Panc1 (cell line): ENCODE results near the gene ING4.

Source experiments
- POLR2AphosphoS5 ChIP-seq: IDR thresholded peaks from 2 replicates; pipeline ENCODE4 v1.6.1; 2012; ENCODE audit warnings: mild to moderate bottlenecking, low read depth, low read length, moderate library complexity
- REST ChIP-seq, 2 experiments: IDR thresholded peaks; 2 replicates each; pipeline ENCODE4 v1.6.1; 2011 to 2012; ENCODE audit warnings: low read depth in 2 of 2, control low read depth in 1 of 2, low read length in 1 of 2, mild to moderate bottlenecking in 1 of 2, moderate library complexity in 1 of 2; ENCODE audit not compliant: insufficient read depth in 1 of 2
- SIN3A ChIP-seq: IDR thresholded peaks from 2 replicates; pipeline ENCODE4 v1.6.1; 2012; ENCODE audit warnings: low read depth, mild to moderate bottlenecking, low read length, moderate library complexity, borderline replicate concordance; ENCODE audit not compliant: insufficient read depth
- TCF7L2 ChIP-seq: IDR thresholded peaks from 2 replicates; pipeline ENCODE4 v1.6.1; 2011; ENCODE audit warnings: mild to moderate bottlenecking, low read depth, low read length, inconsistent platforms
- TF ChIP-seq, protein P1 (sequence below): fragments of 450-650 bp; IDR thresholded peaks from 2 replicates; pipeline ENCODE4 v1.5.1; 2017; ENCODE audit warnings: mild to moderate bottlenecking

DNA sequence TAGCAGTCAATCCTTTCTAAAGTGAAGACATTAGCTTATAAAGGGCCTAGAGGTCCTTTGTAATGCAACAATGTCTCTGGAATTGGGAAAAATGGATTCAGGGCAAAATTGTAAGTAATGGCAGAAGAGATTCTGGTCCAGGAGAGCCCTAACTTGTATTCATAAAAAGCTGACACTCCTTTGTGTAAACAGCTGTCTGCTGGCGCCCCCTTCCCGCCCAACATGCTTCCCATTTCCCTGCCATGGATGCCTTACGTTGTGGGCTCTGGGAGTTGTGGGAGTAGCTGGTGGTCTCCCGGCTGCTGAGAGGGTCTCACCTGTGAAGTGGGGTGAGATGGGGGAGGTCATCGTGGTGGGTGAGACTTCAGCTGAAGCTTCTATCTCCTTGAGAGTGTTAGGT lies 18.0 kb downstream of the ING4 start:
- TF ChIP-seq, protein P1, sequence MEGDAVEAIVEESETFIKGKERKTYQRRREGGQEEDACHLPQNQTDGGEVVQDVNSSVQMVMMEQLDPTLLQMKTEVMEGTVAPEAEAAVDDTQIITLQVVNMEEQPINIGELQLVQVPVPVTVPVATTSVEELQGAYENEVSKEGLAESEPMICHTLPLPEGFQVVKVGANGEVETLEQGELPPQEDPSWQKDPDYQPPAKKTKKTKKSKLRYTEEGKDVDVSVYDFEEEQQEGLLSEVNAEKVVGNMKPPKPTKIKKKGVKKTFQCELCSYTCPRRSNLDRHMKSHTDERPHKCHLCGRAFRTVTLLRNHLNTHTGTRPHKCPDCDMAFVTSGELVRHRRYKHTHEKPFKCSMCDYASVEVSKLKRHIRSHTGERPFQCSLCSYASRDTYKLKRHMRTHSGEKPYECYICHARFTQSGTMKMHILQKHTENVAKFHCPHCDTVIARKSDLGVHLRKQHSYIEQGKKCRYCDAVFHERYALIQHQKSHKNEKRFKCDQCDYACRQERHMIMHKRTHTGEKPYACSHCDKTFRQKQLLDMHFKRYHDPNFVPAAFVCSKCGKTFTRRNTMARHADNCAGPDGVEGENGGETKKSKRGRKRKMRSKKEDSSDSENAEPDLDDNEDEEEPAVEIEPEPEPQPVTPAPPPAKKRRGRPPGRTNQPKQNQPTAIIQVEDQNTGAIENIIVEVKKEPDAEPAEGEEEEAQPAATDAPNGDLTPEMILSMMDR: no peak
- no peak for TF ChIP-seq REST (IDR thresholded peaks at IDR 0.05; ENCODE audit: insufficient read depth in 1 of 2, low read depth in 2 of 2, low read length in 1 of 2)
- no peak for TF ChIP-seq TCF7L2
- TF ChIP-seq POLR2AphosphoS5: no peak
- TF ChIP-seq SIN3A: no peak
